SK-N-SH treated with all-trans-retinoic acid at 6 μM for 48 hours (cell line): Measurements from ENCODE around the gene KIF6.

Source experiments
- ATAC-seq: fragments of 200-7000 bp; cut with Tn5 transposase; 3 replicates; pipeline ENCODE4 v1.9.1; 2020; ENCODE audit warnings: mild to moderate bottlenecking, moderate library complexity
- ARNTL ChIP-seq: fragments of 450-650 bp; formaldehyde crosslinking; IDR thresholded peaks from 2 replicates; pipeline ENCODE4 v1.5.0; 2020; ENCODE audit warnings: low read depth, mild to moderate bottlenecking, moderate library complexity, borderline replicate concordance
- BACH2 ChIP-seq: fragments of 250-450 bp; sonication (Bioruptor Pico); IDR thresholded peaks from 2 replicates; pipeline ENCODE4 v1.9.0; 2021; ENCODE audit warnings: mild to moderate bottlenecking, borderline replicate concordance
- CSDC2 ChIP-seq: fragments of 250-450 bp; sonication (Bioruptor Pico); IDR thresholded peaks from 2 replicates; pipeline ENCODE4 v1.5.0; 2020; ENCODE audit warnings: mild to moderate bottlenecking, moderate library complexity
- ESRRG ChIP-seq: fragments of 250-450 bp; sonication (Bioruptor Pico); IDR thresholded peaks from 2 replicates; pipeline ENCODE4 v1.6.1; 2021; ENCODE audit warnings: mild to moderate bottlenecking
- GLIS3 ChIP-seq: fragments of 250-450 bp; sonication (Bioruptor Pico); IDR thresholded peaks from 2 replicates; pipeline ENCODE4 v1.5.0; 2020; ENCODE audit warnings: mild to moderate bottlenecking, moderate library complexity
- ISL1 ChIP-seq: fragments of 250-450 bp; sonication (Bioruptor Pico); IDR thresholded peaks from 2 replicates; pipeline ENCODE4 v2.1.2; 2022; ENCODE audit warnings: mild to moderate bottlenecking, moderate library complexity
- OSR1 ChIP-seq: fragments of 250-450 bp; sonication (Bioruptor Pico); IDR thresholded peaks from 2 replicates; pipeline ENCODE4 v1.8.0; 2022; ENCODE audit warnings: moderate library complexity, mild to moderate bottlenecking, inconsistent platforms
- RARB ChIP-seq: fragments of 250-450 bp; sonication (Bioruptor Pico); IDR thresholded peaks from 2 replicates; pipeline ENCODE4 v1.8.0; 2021; ENCODE audit warnings: mild to moderate bottlenecking, moderate library complexity
- SNAI2 ChIP-seq: fragments of 250-450 bp; sonication (Bioruptor Pico); IDR thresholded peaks from 2 replicates; pipeline ENCODE4 v1.5.0; 2020; ENCODE audit warnings: mild to moderate bottlenecking, moderate library complexity
- TCF4 ChIP-seq: fragments of 250-450 bp; sonication (Bioruptor Pico); IDR thresholded peaks from 2 replicates; pipeline ENCODE4 v1.8.0; 2021; ENCODE audit warnings: mild to moderate bottlenecking, moderate library complexity, borderline replicate concordance
- TOX ChIP-seq: fragments of 250-450 bp; sonication (Bioruptor Pico); IDR thresholded peaks from 2 replicates; pipeline ENCODE4 v1.8.0; 2021; ENCODE audit warnings: mild to moderate bottlenecking, moderate library complexity, borderline replicate concordance
- ZFP30 ChIP-seq: fragments of 450-650 bp; formaldehyde crosslinking; IDR thresholded peaks from 2 replicates; pipeline ENCODE4 v1.5.0; 2022; ENCODE audit warnings: mild to moderate bottlenecking, moderate library complexity
- ZNF565 ChIP-seq: fragments of 450-650 bp; formaldehyde crosslinking; conservative IDR thresholded peaks from 2 replicates; pipeline ENCODE4 v1.5.0; 2020; ENCODE audit warnings: low read depth, mild to moderate bottlenecking, moderate library complexity
- ZNF70 ChIP-seq: fragments of 450-650 bp; formaldehyde crosslinking; IDR thresholded peaks from 2 replicates; pipeline ENCODE4 v1.5.0; 2020; ENCODE audit warnings: mild to moderate bottlenecking, moderate library complexity
- ZNF8 ChIP-seq: fragments of 450-650 bp; formaldehyde crosslinking; IDR thresholded peaks from 2 replicates; pipeline ENCODE4 v1.5.0; 2020; ENCODE audit warnings: mild to moderate bottlenecking, moderate library complexity
- TF ChIP-seq, protein P1 (sequence below): fragments of 250-450 bp; sonication (Bioruptor Pico); IDR thresholded peaks from 2 replicates; pipeline ENCODE4 v1.5.0; 2020; ENCODE audit warnings: mild to moderate bottlenecking, moderate library complexity
- TF ChIP-seq, protein P2 (sequence below): fragments of 250-450 bp; sonication (Bioruptor Pico); IDR thresholded peaks from 2 replicates; pipeline ENCODE4 v1.5.1; 2021; ENCODE audit warnings: mild to moderate bottlenecking, moderate library complexity
- TF ChIP-seq, protein P3 (sequence below): fragments of 250-450 bp; sonication (Bioruptor Pico); IDR thresholded peaks from 2 replicates; pipeline ENCODE4 v1.5.1; 2020; ENCODE audit warnings: low read depth, mild to moderate bottlenecking, moderate library complexity
- TF ChIP-seq, protein P4 (sequence below): fragments of 250-450 bp; sonication (Bioruptor Pico); IDR thresholded peaks from 2 replicates; pipeline ENCODE4 v1.8.0; 2020; ENCODE audit warnings: mild to moderate bottlenecking, moderate library complexity, borderline replicate concordance

The KIF6 gene

DNA sequence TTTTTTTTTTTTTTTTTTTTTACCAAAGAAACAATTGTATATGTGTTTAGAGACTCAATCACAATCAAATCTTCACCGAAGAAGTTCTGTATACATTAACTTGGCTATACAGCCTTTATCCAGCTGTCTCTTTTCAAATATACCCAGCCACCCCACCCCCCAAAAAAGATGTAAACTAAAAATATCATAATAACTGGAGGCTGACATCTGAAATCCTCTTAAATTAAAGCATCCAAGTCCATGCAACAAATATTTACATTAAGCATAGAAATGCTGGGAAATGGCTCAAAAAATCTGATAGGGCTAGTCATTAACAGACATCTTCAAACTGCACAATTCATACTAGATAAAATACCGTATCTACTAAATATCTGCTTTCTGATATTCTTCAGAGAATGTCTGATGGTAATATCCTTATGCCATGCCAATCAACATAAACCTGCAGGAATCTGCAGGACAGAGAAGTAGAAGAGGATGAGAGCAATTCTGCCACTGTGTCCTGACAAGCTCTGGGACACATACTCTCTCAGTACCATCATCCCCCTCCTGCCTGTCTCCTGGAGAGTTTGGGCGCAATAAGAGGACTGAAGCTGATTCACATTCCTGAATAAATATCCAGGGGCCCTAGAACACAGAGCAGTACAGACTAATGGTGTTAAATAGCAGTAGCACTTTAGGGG, 152.4 kb downstream of the KIF6 start:
- TF ChIP-seq ZNF70 (CRISPR knock-in tag) (no peak), ISL1 (CRISPR knock-in tag) (no peak), ZNF565 (CRISPR knock-in tag) (no peak), ARNTL (CRISPR knock-in tag) (no peak), TCF4 (CRISPR knock-in tag) (no peak), CSDC2 (CRISPR knock-in tag) (no peak), RARB (CRISPR knock-in tag) (no peak), TOX (CRISPR knock-in tag) (no peak)
- TF ChIP-seq, protein P1, sequence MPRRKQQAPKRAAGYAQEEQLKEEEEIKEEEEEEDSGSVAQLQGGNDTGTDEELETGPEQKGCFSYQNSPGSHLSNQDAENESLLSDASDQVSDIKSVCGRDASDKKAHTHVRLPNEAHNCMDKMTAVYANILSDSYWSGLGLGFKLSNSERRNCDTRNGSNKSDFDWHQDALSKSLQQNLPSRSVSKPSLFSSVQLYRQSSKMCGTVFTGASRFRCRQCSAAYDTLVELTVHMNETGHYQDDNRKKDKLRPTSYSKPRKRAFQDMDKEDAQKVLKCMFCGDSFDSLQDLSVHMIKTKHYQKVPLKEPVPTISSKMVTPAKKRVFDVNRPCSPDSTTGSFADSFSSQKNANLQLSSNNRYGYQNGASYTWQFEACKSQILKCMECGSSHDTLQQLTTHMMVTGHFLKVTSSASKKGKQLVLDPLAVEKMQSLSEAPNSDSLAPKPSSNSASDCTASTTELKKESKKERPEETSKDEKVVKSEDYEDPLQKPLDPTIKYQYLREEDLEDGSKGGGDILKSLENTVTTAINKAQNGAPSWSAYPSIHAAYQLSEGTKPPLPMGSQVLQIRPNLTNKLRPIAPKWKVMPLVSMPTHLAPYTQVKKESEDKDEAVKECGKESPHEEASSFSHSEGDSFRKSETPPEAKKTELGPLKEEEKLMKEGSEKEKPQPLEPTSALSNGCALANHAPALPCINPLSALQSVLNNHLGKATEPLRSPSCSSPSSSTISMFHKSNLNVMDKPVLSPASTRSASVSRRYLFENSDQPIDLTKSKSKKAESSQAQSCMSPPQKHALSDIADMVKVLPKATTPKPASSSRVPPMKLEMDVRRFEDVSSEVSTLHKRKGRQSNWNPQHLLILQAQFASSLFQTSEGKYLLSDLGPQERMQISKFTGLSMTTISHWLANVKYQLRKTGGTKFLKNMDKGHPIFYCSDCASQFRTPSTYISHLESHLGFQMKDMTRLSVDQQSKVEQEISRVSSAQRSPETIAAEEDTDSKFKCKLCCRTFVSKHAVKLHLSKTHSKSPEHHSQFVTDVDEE (CRISPR knock-in tag), result no peak
- TF ChIP-seq, protein P2, sequence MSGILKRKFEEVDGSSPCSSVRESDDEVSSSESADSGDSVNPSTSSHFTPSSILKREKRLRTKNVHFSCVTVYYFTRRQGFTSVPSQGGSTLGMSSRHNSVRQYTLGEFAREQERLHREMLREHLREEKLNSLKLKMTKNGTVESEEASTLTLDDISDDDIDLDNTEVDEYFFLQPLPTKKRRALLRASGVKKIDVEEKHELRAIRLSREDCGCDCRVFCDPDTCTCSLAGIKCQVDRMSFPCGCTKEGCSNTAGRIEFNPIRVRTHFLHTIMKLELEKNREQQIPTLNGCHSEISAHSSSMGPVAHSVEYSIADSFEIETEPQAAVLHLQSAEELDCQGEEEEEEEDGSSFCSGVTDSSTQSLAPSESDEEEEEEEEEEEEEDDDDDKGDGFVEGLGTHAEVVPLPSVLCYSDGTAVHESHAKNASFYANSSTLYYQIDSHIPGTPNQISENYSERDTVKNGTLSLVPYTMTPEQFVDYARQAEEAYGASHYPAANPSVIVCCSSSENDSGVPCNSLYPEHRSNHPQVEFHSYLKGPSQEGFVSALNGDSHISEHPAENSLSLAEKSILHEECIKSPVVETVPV (CRISPR knock-in tag), result no peak
- TF ChIP-seq, protein P3, sequence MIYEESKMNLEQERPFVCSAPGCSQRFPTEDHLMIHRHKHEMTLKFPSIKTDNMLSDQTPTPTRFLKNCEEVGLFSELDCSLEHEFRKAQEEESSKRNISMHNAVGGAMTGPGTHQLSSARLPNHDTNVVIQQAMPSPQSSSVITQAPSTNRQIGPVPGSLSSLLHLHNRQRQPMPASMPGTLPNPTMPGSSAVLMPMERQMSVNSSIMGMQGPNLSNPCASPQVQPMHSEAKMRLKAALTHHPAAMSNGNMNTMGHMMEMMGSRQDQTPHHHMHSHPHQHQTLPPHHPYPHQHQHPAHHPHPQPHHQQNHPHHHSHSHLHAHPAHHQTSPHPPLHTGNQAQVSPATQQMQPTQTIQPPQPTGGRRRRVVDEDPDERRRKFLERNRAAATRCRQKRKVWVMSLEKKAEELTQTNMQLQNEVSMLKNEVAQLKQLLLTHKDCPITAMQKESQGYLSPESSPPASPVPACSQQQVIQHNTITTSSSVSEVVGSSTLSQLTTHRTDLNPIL, result no peak
- no peak for ATAC-seq

DNA sequence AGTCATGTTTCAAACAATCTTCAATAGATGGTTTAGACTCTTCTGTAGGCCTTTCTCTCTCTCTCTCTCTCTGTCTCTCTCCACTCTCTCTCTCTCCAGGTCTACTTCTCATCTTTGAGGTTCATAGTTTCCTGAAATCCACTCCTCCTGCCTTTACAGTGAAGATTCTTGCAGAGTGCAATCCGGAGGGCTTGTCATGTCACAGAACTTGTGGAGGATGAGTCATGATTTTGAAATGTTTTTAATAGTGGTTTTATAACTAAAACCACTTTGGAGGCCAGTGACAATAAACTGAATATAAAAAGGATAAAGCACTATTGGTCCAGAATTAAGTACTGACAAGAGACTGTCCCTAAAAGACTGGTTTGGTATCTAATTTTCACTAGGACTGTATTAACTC, 156.3 kb downstream of the KIF6 start:
- TF ChIP-seq, protein P1 (CRISPR knock-in tag), result no peak
- TF ChIP-seq, protein P2 (CRISPR knock-in tag), result no peak
- TF ChIP-seq ZNF70 (CRISPR knock-in tag), result peak; percentile 82
- no peak for TF ChIP-seq OSR1 (CRISPR knock-in tag)
- TF ChIP-seq RARB (CRISPR knock-in tag), result no peak
- TF ChIP-seq SNAI2 (CRISPR knock-in tag), result no peak
- TF ChIP-seq ZFP30 (CRISPR knock-in tag), result no peak
- peak; percentile 20; the same call in 1 of the 2 replicates for TF ChIP-seq ISL1 (CRISPR knock-in tag)
- no peak for ATAC-seq

DNA sequence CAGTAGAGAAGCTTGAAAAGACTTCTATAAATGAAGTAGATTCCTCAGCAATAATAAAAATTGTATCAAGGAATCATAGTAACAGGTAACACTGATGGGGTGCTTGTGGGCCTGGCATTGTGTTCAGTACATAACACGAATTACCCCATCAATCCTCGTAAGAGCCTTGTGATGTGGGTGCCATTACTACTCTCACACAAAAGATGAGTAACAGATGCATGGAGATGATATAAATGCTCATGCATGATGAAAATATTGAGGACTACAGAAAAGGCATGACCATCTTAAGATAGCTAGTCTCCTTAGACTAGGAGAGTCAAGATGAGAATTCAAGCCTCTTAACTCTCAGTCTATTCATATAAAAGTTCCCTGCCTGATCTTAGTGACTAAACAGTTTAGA, 158.1 kb downstream of the KIF6 start:
- TF ChIP-seq CSDC2 (CRISPR knock-in tag) (no peak), ARNTL (CRISPR knock-in tag) (no peak), ZNF565 (CRISPR knock-in tag) (no peak), GLIS3 (CRISPR knock-in tag) (no peak), ZFP30 (CRISPR knock-in tag) (no peak), ISL1 (CRISPR knock-in tag) (no peak), ESRRG (no peak), SNAI2 (CRISPR knock-in tag) (no peak), BACH2 (no peak), ZNF8 (no peak), TOX (CRISPR knock-in tag) (no peak), OSR1 (CRISPR knock-in tag) (no peak)
- TF ChIP-seq, protein P4, sequence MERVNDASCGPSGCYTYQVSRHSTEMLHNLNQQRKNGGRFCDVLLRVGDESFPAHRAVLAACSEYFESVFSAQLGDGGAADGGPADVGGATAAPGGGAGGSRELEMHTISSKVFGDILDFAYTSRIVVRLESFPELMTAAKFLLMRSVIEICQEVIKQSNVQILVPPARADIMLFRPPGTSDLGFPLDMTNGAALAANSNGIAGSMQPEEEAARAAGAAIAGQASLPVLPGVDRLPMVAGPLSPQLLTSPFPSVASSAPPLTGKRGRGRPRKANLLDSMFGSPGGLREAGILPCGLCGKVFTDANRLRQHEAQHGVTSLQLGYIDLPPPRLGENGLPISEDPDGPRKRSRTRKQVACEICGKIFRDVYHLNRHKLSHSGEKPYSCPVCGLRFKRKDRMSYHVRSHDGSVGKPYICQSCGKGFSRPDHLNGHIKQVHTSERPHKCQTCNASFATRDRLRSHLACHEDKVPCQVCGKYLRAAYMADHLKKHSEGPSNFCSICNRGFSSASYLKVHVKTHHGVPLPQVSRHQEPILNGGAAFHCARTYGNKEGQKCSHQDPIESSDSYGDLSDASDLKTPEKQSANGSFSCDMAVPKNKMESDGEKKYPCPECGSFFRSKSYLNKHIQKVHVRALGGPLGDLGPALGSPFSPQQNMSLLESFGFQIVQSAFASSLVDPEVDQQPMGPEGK (CRISPR knock-in tag), result no peak
- TF ChIP-seq, protein P1 (CRISPR knock-in tag), result no peak
- ATAC-seq, result no peak
